GM12864 (cell line): ENCODE data around the gene BHMT.

ENCODE experiments used
- DNase-seq: peaks from one replicate; pipeline ENCODE4 v3.0.0-alpha.2; 2011; ENCODE audit warnings: low read depth
- H3K4me3 ChIP-seq: 2 replicates; pipeline ENCODE4 v1.5.1; 2011; ENCODE audit warnings: mild to moderate bottlenecking, low read depth, low read length, control low read depth
- CTCF ChIP-seq: IDR thresholded peaks from 2 replicates; pipeline ENCODE4 v1.5.1; 2011; ENCODE audit warnings: low read depth, mild to moderate bottlenecking, moderate library complexity, low read length, control low read depth, inconsistent platforms; ENCODE audit errors: missing control alignments

The BHMT gene

GRCh38 chr5:79133121-79133656, 21.6 kb downstream of the BHMT start:
- DNase-seq, result no peak
- TF ChIP-seq CTCF, result no peak
- no peak overlapping the region; the same call in 1 of the 2 replicates for H3K4me3 ChIP-seq

- DNase-seq, result peak; percentile 27
- no peak overlapping the region; the same call in 1 of the 2 replicates for H3K4me3 ChIP-seq
- TF ChIP-seq CTCF, result peak; percentile 79
Observed at GRCh38 chr5:79133657-79134451, 22.2 kb downstream of the BHMT start.

GRCh38 chr5:79135790-79136553, 24.4 kb downstream of the BHMT start:
- DNase-seq, result peak; percentile 27
- no peak for TF ChIP-seq CTCF

GRCh38 chr5:79136618-79137017, 25.0 kb downstream of the BHMT start:
- DNase-seq, result no peak
- TF ChIP-seq CTCF, result no peak
- no peak overlapping the region for H3K4me3 ChIP-seq

More at GRCh38 chr5:79135790-79136553, 24.4 kb downstream of the BHMT start:
- no peak overlapping the region for H3K4me3 ChIP-seq

- H3K4me3 ChIP-seq, result no peak overlapping the region
- TF ChIP-seq CTCF, result no peak
- no peak for DNase-seq
Observed at GRCh38 chr5:79140553-79140952, 28.9 kb downstream of the BHMT start.

GRCh38 chr5:79143684-79144379, 32.2 kb downstream of the BHMT start:
- DNase-seq, result no peak
- H3K4me3 ChIP-seq, result no peak overlapping the region
- TF ChIP-seq CTCF, result no peak
